WTC11 (cell line): ENCODE data around the gene MTA2.

Experiments
- ATF1 ChIP-seq: sonication (generic); formaldehyde crosslinking; IDR thresholded peaks from 2 replicates; pipeline ENCODE4 v1.8.1; 2023; ENCODE audit warnings: mild to moderate bottlenecking, moderate library complexity, missing genetic modification reagents
- ATF2 ChIP-seq: sonication (generic); formaldehyde crosslinking; IDR thresholded peaks from 2 replicates; pipeline ENCODE4 v1.8.1; 2022; ENCODE audit warnings: low read depth, missing genetic modification reagents, borderline replicate concordance
- CBFB ChIP-seq: sonication (generic); formaldehyde crosslinking; IDR thresholded peaks from 2 replicates; pipeline ENCODE4 v1.8.1; 2022; ENCODE audit warnings: mild to moderate bottlenecking, low read depth, missing genetic modification reagents
- CDX4 ChIP-seq: fragments of 250-450 bp; sonication (Bioruptor Pico); IDR thresholded peaks from 2 replicates; pipeline ENCODE4 v1.9.0; 2021; ENCODE audit warnings: moderate library complexity, mild to moderate bottlenecking, inconsistent platforms, borderline replicate concordance
- CTCF ChIP-seq: fragments of 200-600 bp; IDR thresholded peaks from 2 replicates; pipeline ENCODE4 v1.8.0; 2022; ENCODE audit warnings: antibody characterized with exemption
- E2F4 ChIP-seq: sonication (generic); formaldehyde crosslinking; IDR thresholded peaks from 2 replicates; pipeline ENCODE4 v1.8.1; 2022; ENCODE audit warnings: low read depth, mild to moderate bottlenecking, moderate library complexity, missing genetic modification reagents, borderline replicate concordance
- MAX ChIP-seq: sonication (generic); formaldehyde crosslinking; IDR thresholded peaks from 2 replicates; pipeline ENCODE4 v1.8.0; 2022; ENCODE audit warnings: mild to moderate bottlenecking, missing genetic modification reagents
- NR1H2 ChIP-seq: sonication (generic); formaldehyde crosslinking; IDR thresholded peaks from 2 replicates; pipeline ENCODE4 v1.9.0; 2021; ENCODE audit warnings: mild to moderate bottlenecking, moderate library complexity, missing genetic modification reagents
- NR2C2 ChIP-seq: sonication (generic); formaldehyde crosslinking; IDR thresholded peaks from 2 replicates; pipeline ENCODE4 v1.8.0; 2022; ENCODE audit warnings: mild to moderate bottlenecking, missing genetic modification reagents
- USF2 ChIP-seq: sonication (generic); formaldehyde crosslinking; IDR thresholded peaks from 2 replicates; pipeline ENCODE4 v1.8.1; 2023; ENCODE audit warnings: mild to moderate bottlenecking, missing genetic modification reagents, moderate library complexity
- ZNF121 ChIP-seq: sonication (generic); formaldehyde crosslinking; IDR thresholded peaks from 2 replicates; pipeline ENCODE4 v1.8.0; 2023; ENCODE audit warnings: missing genetic modification reagents
- ZNF219 ChIP-seq: sonication (generic); formaldehyde crosslinking; IDR thresholded peaks from 2 replicates; pipeline ENCODE4 v1.8.0; 2023; ENCODE audit warnings: missing genetic modification reagents, mild to moderate bottlenecking, borderline replicate concordance
- ZNF317 ChIP-seq: sonication (generic); formaldehyde crosslinking; IDR thresholded peaks from 2 replicates; pipeline ENCODE4 v1.8.1; 2023; ENCODE audit warnings: low read depth, mild to moderate bottlenecking, moderate library complexity, missing genetic modification reagents, borderline replicate concordance
- ZNF423 ChIP-seq: fragments of 250-450 bp; sonication (Bioruptor Pico); IDR thresholded peaks from 2 replicates; pipeline ENCODE4 v2.1.2; 2022; ENCODE audit warnings: mild to moderate bottlenecking, moderate library complexity

GRCh38 chr11:62555464-62556107, 46.1 kb downstream of the MTA2 start:
- no peak for TF ChIP-seq ZNF121 (CRISPR knock-in tag)
- TF ChIP-seq CTCF: no peak
- TF ChIP-seq MAX (CRISPR knock-in tag): no peak
- TF ChIP-seq CBFB (CRISPR knock-in tag): no peak
- no peak for TF ChIP-seq NR2C2 (CRISPR knock-in tag)
- no peak for TF ChIP-seq NR1H2 (CRISPR knock-in tag)
- no peak for TF ChIP-seq CDX4 (CRISPR knock-in tag)
- no peak for TF ChIP-seq E2F4 (CRISPR knock-in tag)
- no peak for TF ChIP-seq ATF2 (CRISPR knock-in tag)
- TF ChIP-seq ZNF219 (CRISPR knock-in tag): no peak
- no peak for TF ChIP-seq USF2 (CRISPR knock-in tag)
- no peak for TF ChIP-seq ZNF317 (CRISPR knock-in tag)
- no peak for TF ChIP-seq ATF1 (CRISPR knock-in tag)
- TF ChIP-seq ZNF423 (CRISPR knock-in tag): no peak
